ENCODE data around the gene GTF2H4.

GTF2H4 gene

GRCh38 chr6:30884521-30885480, 23.2 kb upstream of the GTF2H4 start:
- no peak overlapping the region for H2BK12ac ChIP-seq (ENCODE audit: low read length)
- peak overlapping the region; percentile 59 for H3K4me2 ChIP-seq (ENCODE audit: low read length)
- peak; percentile 53 to 57 for DNase-seq
- peak overlapping the region; percentile 20 for H4K8ac ChIP-seq (ENCODE audit: low read depth, low read length)
- H3K79me2 ChIP-seq (ENCODE audit: control insufficient read depth, insufficient read depth, low read length, poor library complexity), result peaks cover 30% of the 10 kb centered on the region
- no peak overlapping the region for H3K23ac ChIP-seq (ENCODE audit: low read length)
- peaks cover 50% of the 10 kb centered on the region for H3K79me1 ChIP-seq (ENCODE audit: low read length)
- H2BK120ac ChIP-seq (ENCODE audit: insufficient read depth, low read length, poor library complexity), result peak overlapping the region; percentile 58
- no peak overlapping the region for H4K12ac ChIP-seq (ENCODE audit: low read depth, low read length)
- H3K9me3 ChIP-seq (ENCODE audit: insufficient read depth, low read depth, low read length), result no peaks in the 10 kb centered on the region
- H3K27ac ChIP-seq (ENCODE audit: low read depth, low read length), result peak overlapping the region; percentile 84
- no peak overlapping the region for H2AFZ ChIP-seq (ENCODE audit: insufficient read depth, low read length, poor library complexity)
- peak overlapping the region; percentile 74 for H3K4me3 ChIP-seq (ENCODE audit: low read depth, low read length)
- H3K18ac ChIP-seq (ENCODE audit: low read length), result peak overlapping the region; percentile 68
- H2BK5ac ChIP-seq (ENCODE audit: low read depth, low read length, poor library complexity), result peak overlapping the region; percentile 6
- peak overlapping the region; percentile 22 for H2AK5ac ChIP-seq (ENCODE audit: low read length)
- H3K4me1 ChIP-seq (ENCODE audit: control insufficient read depth in 1 of 2, insufficient read depth in 2 of 2, low read length in 2 of 2), result peaks cover 36 to 44% of the 10 kb centered on the region in 2 experiments
- no CpG with 5 or more reads among the region's 59 CpGs for WGBS (ENCODE audit: extremely low coverage, insufficient coverage, insufficient read length)
- H3K9ac ChIP-seq (ENCODE audit: low read length), result peak overlapping the region; percentile 75
- H3K14ac ChIP-seq (ENCODE audit: low read length), result peak overlapping the region; percentile 32
- peak overlapping the region; percentile 21 for H3K4ac ChIP-seq (ENCODE audit: low read depth, low read length)
- H3K27me3 ChIP-seq (ENCODE audit: insufficient read depth, low read length), result no peaks in the 10 kb centered on the region
- peaks cover 14% of the 10 kb centered on the region in 2 experiments for H3K36me3 ChIP-seq (ENCODE audit: control insufficient read depth in 1 of 2, insufficient read depth in 2 of 2, low read length in 2 of 2)
- H4K91ac ChIP-seq (ENCODE audit: low read depth, low read length), result peak overlapping the region; percentile 85

DNA sequence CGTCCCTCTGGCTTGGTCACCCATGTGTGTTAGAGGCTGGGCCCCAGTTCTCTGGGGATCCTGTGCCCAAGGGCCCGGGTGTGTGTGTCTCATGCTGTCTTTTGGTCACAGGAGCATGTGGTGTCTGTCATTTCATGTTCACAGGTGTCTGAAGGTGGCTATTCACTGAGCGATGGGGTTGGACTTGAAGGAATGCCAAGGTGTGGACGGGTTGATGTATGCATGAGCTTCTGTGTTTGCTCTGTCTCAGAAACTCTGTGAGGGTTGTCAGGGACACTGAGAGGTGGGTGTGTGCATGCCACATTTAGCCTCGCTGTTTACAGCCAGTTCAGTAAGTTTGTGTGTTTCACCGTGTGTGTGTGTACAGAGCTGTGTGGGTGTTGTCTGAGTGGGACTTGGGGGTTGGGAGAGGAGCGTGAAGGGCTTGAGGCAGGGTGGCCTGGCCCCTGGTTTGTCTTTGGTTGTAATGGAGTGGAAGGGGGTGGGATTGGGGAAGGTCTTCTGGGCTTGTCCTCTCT, 22.5 kb upstream of the GTF2H4 start:
- no peak overlapping the region for H2BK120ac ChIP-seq (ENCODE audit: insufficient read depth, low read length, poor library complexity)

DNA sequence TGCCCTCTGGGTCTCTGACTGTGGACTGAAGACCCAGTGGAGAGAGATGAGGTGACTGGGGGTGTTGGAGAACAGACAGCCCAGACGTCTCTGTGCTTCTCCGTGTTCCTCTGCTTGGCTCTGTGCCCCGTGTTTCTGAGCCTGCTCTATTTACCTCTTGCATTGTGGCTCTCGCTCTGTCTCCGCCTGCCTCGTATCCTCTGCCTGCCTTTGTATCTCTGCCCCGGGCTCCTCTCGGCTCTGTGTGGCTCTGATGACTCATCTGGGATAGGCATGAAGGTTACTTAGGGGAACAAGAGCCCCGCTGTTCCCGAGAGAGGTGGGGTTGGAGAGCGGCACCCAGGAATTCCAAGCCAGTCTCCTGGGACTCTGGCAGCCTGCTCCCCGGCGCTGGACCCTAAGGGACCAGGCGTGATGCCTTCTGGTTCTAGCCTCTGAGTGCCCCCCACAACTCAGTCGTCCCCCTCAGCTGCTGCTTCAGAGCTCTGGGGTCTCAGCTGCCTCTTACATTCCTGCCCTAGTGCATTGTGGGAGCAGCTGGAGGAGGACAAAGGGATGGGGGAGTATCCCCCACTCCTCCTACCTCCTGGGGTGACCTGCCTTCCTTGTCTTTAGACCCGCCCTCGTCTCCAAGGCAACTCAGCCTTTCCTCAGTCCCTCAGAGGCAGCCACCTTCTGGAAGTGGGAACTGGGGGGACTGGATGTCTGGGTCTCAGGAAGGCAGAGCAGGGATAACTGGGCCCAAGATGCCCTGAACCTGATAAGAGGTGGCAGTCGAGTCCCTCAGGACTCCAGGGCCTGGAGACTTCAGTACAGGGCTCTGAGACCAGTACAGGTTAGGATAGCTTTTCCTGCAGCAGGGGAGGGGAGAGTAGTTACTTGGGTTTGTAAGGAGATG, 21.8 kb upstream of the GTF2H4 start:
- H3K4me3 ChIP-seq (ENCODE audit: low read depth, low read length), result peak overlapping the region; percentile 74
- peak overlapping the region; percentile 28 for H2AK5ac ChIP-seq (ENCODE audit: low read length)
- H4K91ac ChIP-seq (ENCODE audit: low read depth, low read length), result peak overlapping the region; percentile 85
- peak overlapping the region; percentile 32 for H2BK12ac ChIP-seq (ENCODE audit: low read length)
- H3K27ac ChIP-seq (ENCODE audit: low read depth, low read length), result peak overlapping the region; percentile 84
- H3K9ac ChIP-seq (ENCODE audit: low read length), result peak overlapping the region; percentile 20
- DNase-seq, result peak; percentile 33 to 51
- peak overlapping the region; percentile 35 for H4K8ac ChIP-seq (ENCODE audit: low read depth, low read length)
- H3K4me2 ChIP-seq (ENCODE audit: low read length), result peak overlapping the region; percentile 59
- peak overlapping the region; percentile 48 for H2AFZ ChIP-seq (ENCODE audit: insufficient read depth, low read length, poor library complexity)
- H3K9me3 ChIP-seq (ENCODE audit: insufficient read depth, low read depth, low read length), result no peaks in the 10 kb centered on the region
- H3K4me1 ChIP-seq (ENCODE audit: control insufficient read depth in 1 of 2, insufficient read depth in 2 of 2, low read length in 2 of 2), result peaks cover 30 to 41% of the 10 kb centered on the region in 2 experiments
- peak overlapping the region; percentile 64 for H2BK120ac ChIP-seq (ENCODE audit: insufficient read depth, low read length, poor library complexity)
- peak overlapping the region; percentile 60 for H3K14ac ChIP-seq (ENCODE audit: low read length)
- peaks cover 28% of the 10 kb centered on the region in 2 experiments for H3K36me3 ChIP-seq (ENCODE audit: control insufficient read depth in 1 of 2, insufficient read depth in 2 of 2, low read length in 2 of 2)
- no peak overlapping the region for H3K23ac ChIP-seq (ENCODE audit: low read length)
- peak overlapping the region; percentile 28 for H2BK5ac ChIP-seq (ENCODE audit: low read depth, low read length, poor library complexity)
- H3K79me2 ChIP-seq (ENCODE audit: control insufficient read depth, insufficient read depth, low read length, poor library complexity), result peaks cover 30% of the 10 kb centered on the region
- peak overlapping the region; percentile 91 for H3K18ac ChIP-seq (ENCODE audit: low read length)
- H3K79me1 ChIP-seq (ENCODE audit: low read length), result peaks cover 47% of the 10 kb centered on the region
- H4K12ac ChIP-seq (ENCODE audit: low read depth, low read length), result peak overlapping the region; percentile 64
- WGBS (ENCODE audit: extremely low coverage, insufficient coverage, insufficient read length), result no CpG with 5 or more reads among the region's 18 CpGs
- H3K27me3 ChIP-seq (ENCODE audit: insufficient read depth, low read length), result no peaks in the 10 kb centered on the region
- peak overlapping the region; percentile 64 for H3K4ac ChIP-seq (ENCODE audit: low read depth, low read length)

More for the DNA sequence above, 22.5 kb upstream of the GTF2H4 start:
- Histone ChIP-seq H3K23ac (ENCODE audit: low read length) (no peak overlapping the region), H3K4ac (ENCODE audit: low read depth, low read length) (peak overlapping the region; percentile 21), H3K27ac (ENCODE audit: low read depth, low read length) (peak overlapping the region; percentile 84), H3K79me1 (ENCODE audit: low read length) (peaks cover 50% of the 10 kb centered on the region), H3K9me3 (ENCODE audit: insufficient read depth, low read depth, low read length) (no peaks in the 10 kb centered on the region), H3K27me3 (ENCODE audit: insufficient read depth, low read length) (no peaks in the 10 kb centered on the region), H3K14ac (ENCODE audit: low read length) (peak overlapping the region; percentile 6), H2AFZ (ENCODE audit: insufficient read depth, low read length, poor library complexity) (no peak overlapping the region), H4K12ac (ENCODE audit: low read depth, low read length) (peak overlapping the region; percentile 10), H3K9ac (ENCODE audit: low read length) (peak overlapping the region; percentile 20), H2BK5ac (ENCODE audit: low read depth, low read length, poor library complexity) (peak overlapping the region; percentile 6), H3K4me3 (ENCODE audit: low read depth, low read length) (peak overlapping the region; percentile 74), H2BK12ac (ENCODE audit: low read length) (no peak overlapping the region), H3K79me2 (ENCODE audit: control insufficient read depth, insufficient read depth, low read length, poor library complexity) (peaks cover 30% of the 10 kb centered on the region), H3K18ac (ENCODE audit: low read length) (peak overlapping the region; percentile 36), H2AK5ac (ENCODE audit: low read length) (peak overlapping the region; percentile 22), H3K36me3 (ENCODE audit: control insufficient read depth in 1 of 2, insufficient read depth in 2 of 2, low read length in 2 of 2) (peaks cover 21% of the 10 kb centered on the region in 2 experiments), H4K91ac (ENCODE audit: low read depth, low read length) (peak overlapping the region; percentile 85), H4K8ac (ENCODE audit: low read depth, low read length) (peak overlapping the region; percentile 15), H3K4me2 (ENCODE audit: low read length) (peak overlapping the region; percentile 59), H3K4me1 (ENCODE audit: control insufficient read depth in 1 of 2, insufficient read depth in 2 of 2, low read length in 2 of 2) (peaks cover 36 to 44% of the 10 kb centered on the region in 2 experiments)
- DNase-seq, result peak in 1 of 2 donors; percentile 16
- no CpG with 5 or more reads among the region's 7 CpGs for WGBS (ENCODE audit: extremely low coverage, insufficient coverage, insufficient read length)

- no peak overlapping the region for H4K12ac ChIP-seq (ENCODE audit: low read depth, low read length)
- no peak overlapping the region for H2BK5ac ChIP-seq (ENCODE audit: low read depth, low read length, poor library complexity)
- no peak overlapping the region for H4K91ac ChIP-seq (ENCODE audit: low read depth, low read length)
- H3K4me3 ChIP-seq (ENCODE audit: low read depth, low read length), result no peak overlapping the region
- H3K9ac ChIP-seq (ENCODE audit: low read length), result no peak overlapping the region
- H3K9me3 ChIP-seq (ENCODE audit: insufficient read depth, low read depth, low read length), result no peaks in the 10 kb centered on the region
- peak overlapping the region; percentile 59 for H3K4me2 ChIP-seq (ENCODE audit: low read length)
- no peak overlapping the region for H2AFZ ChIP-seq (ENCODE audit: insufficient read depth, low read length, poor library complexity)
- no peak overlapping the region for H3K23ac ChIP-seq (ENCODE audit: low read length)
- no peak for DNase-seq
- H3K27ac ChIP-seq (ENCODE audit: low read depth, low read length), result no peak overlapping the region
- H3K18ac ChIP-seq (ENCODE audit: low read length), result no peak overlapping the region
- no peaks in the 10 kb centered on the region for H3K27me3 ChIP-seq (ENCODE audit: insufficient read depth, low read length)
- H2AK5ac ChIP-seq (ENCODE audit: low read length), result no peak overlapping the region
- H3K79me2 ChIP-seq (ENCODE audit: control insufficient read depth, insufficient read depth, low read length, poor library complexity), result peaks cover 30% of the 10 kb centered on the region
- H3K36me3 ChIP-seq (ENCODE audit: control insufficient read depth in 1 of 2, insufficient read depth in 2 of 2, low read length in 2 of 2), result peaks cover 35% of the 10 kb centered on the region in 2 experiments
- peaks cover 25 to 34% of the 10 kb centered on the region in 2 experiments for H3K4me1 ChIP-seq (ENCODE audit: control insufficient read depth in 1 of 2, insufficient read depth in 2 of 2, low read length in 2 of 2)
- H2BK120ac ChIP-seq (ENCODE audit: insufficient read depth, low read length, poor library complexity), result no peak overlapping the region
- H2BK12ac ChIP-seq (ENCODE audit: low read length), result no peak overlapping the region
- peaks cover 42% of the 10 kb centered on the region for H3K79me1 ChIP-seq (ENCODE audit: low read length)
- H3K4ac ChIP-seq (ENCODE audit: low read depth, low read length), result peak overlapping the region; percentile 64
- no peak overlapping the region for H3K14ac ChIP-seq (ENCODE audit: low read length)
- no peak overlapping the region for H4K8ac ChIP-seq (ENCODE audit: low read depth, low read length)
These were observed 21.1 kb upstream of the GTF2H4 start for GRCh38 chr6:30886897-30887255.
